ENCODE results near the gene STYXL2. TPM values are rescaled to one million over a fixed set of nuclear protein-coding genes. Genes with fewer than 3 reads are reported as not detected.
A peak's percentile ranks its signal among the peaks of the same experiment; 100 is the strongest.

STYXL2 gene
- total RNA-seq, 1 donor from 2014 or later: 0.06 TPM

DNA sequence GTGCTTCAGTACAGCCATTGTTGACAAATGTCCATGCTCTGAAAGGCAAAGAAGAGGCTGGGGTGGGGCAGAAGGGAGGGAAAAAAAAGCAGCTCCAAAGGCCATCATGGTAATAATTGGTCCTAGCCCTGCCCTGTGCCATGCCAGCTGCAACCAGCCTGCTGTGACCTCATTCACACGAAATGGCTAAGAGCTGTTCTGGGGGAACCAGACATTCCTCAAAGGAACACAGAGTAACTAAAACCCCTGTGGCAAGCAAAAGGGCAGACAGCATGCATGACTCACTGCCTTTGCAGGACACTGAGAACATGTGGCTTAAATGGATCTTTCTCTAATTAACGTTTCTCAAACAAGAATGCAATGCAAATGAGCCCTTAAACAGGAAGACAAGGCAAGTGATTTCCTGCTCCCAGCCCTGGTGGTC lies 42.3 kb downstream of the STYXL2 start:
- Histone ChIP-seq H3K9me3 (ENCODE audit: low read depth) (no peaks in the 10 kb centered on the region), H3K79me2 (ENCODE audit: low read depth) (no peaks in the 10 kb centered on the region), H3K4me1 (peaks cover 46% of the 10 kb centered on the region), H3K36me3 (no peaks in the 10 kb centered on the region), H3K27ac (no peak overlapping the region), H3K27me3 (no peaks in the 10 kb centered on the region), H3K4me3 (no peak overlapping the region), H3K4me2 (peak overlapping the region; percentile 24), H2AFZ (replicated peaks) (no peak overlapping the region), H3K9ac (no peak overlapping the region), H4K20me1 (ENCODE audit: low read depth) (no peaks in the 10 kb centered on the region), H3F3A (ENCODE audit: low read depth) (peaks cover 39% of the 10 kb centered on the region)
- H3K4me3 Mint-ChIP-seq: no peak overlapping the region
- no peaks in the 10 kb centered on the region for H3K36me3 Mint-ChIP-seq
- H3K9me3 Mint-ChIP-seq: peaks cover 2% of the 10 kb centered on the region
- H3K27me3 Mint-ChIP-seq (ENCODE audit: insufficient read depth, low read depth): no peaks in the 10 kb centered on the region
- H3K4me1 Mint-ChIP-seq: peaks cover 49% of the 10 kb centered on the region
- no peak overlapping the region for H3K27ac Mint-ChIP-seq
- DNase-seq (ENCODE audit: low spot score): peak; percentile 47
- TF ChIP-seq, protein P1, sequence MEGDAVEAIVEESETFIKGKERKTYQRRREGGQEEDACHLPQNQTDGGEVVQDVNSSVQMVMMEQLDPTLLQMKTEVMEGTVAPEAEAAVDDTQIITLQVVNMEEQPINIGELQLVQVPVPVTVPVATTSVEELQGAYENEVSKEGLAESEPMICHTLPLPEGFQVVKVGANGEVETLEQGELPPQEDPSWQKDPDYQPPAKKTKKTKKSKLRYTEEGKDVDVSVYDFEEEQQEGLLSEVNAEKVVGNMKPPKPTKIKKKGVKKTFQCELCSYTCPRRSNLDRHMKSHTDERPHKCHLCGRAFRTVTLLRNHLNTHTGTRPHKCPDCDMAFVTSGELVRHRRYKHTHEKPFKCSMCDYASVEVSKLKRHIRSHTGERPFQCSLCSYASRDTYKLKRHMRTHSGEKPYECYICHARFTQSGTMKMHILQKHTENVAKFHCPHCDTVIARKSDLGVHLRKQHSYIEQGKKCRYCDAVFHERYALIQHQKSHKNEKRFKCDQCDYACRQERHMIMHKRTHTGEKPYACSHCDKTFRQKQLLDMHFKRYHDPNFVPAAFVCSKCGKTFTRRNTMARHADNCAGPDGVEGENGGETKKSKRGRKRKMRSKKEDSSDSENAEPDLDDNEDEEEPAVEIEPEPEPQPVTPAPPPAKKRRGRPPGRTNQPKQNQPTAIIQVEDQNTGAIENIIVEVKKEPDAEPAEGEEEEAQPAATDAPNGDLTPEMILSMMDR (IDR thresholded peaks at IDR 0.05): no peak
- TF ChIP-seq EZH2 (IDR thresholded peaks at IDR 0.05) (no peak), EZH2phosphoT487 (IDR thresholded peaks at IDR 0.05) (no peak)

DNA sequence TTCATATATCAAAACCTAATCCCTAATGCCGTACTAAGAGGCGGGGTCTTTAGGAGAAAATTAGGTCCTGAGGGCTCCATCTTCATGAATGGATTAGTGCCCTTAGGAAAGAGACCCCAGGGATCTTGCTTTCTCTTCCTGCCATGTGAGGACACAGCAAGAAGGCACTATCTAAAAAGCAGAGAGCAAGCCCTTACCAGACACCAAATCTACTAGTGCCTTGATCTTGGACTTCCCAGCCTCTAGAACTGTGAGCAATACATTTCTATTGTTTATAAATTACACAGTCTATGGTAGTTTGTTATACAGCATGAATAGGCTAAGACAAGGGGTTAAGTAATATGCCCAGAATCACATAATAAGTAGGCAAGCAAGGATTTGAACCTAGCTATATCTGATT lies 42.9 kb downstream of the STYXL2 start:
- Histone ChIP-seq H3K27me3 (no peaks in the 10 kb centered on the region), H3K9me3 (ENCODE audit: low read depth) (no peaks in the 10 kb centered on the region), H3K4me2 (peak overlapping the region; percentile 53), H3K36me3 (no peaks in the 10 kb centered on the region), H4K20me1 (ENCODE audit: low read depth) (no peaks in the 10 kb centered on the region), H3K4me3 (no peak overlapping the region), H3K27ac (no peak overlapping the region), H3F3A (ENCODE audit: low read depth) (peaks cover 39% of the 10 kb centered on the region), H2AFZ (replicated peaks) (no peak overlapping the region), H3K79me2 (ENCODE audit: low read depth) (no peaks in the 10 kb centered on the region), H3K4me1 (peaks cover 46% of the 10 kb centered on the region), H3K9ac (no peak overlapping the region)
- Mint-ChIP-seq H3K4me3 (peak overlapping the region; percentile 62), H3K36me3 (peaks cover 2% of the 10 kb centered on the region), H3K27me3 (ENCODE audit: insufficient read depth, low read depth) (no peaks in the 10 kb centered on the region), H3K9me3 (peaks cover 4% of the 10 kb centered on the region), H3K4me1 (peaks cover 45% of the 10 kb centered on the region), H3K27ac (peak overlapping the region; percentile 93)
- no peak for TF ChIP-seq EZH2phosphoT487 (IDR thresholded peaks at IDR 0.05)
- TF ChIP-seq EZH2 (IDR thresholded peaks at IDR 0.05): no peak
- TF ChIP-seq, protein P1 (IDR thresholded peaks at IDR 0.05): no peak
- no peak for DNase-seq (ENCODE audit: low spot score)

DNA sequence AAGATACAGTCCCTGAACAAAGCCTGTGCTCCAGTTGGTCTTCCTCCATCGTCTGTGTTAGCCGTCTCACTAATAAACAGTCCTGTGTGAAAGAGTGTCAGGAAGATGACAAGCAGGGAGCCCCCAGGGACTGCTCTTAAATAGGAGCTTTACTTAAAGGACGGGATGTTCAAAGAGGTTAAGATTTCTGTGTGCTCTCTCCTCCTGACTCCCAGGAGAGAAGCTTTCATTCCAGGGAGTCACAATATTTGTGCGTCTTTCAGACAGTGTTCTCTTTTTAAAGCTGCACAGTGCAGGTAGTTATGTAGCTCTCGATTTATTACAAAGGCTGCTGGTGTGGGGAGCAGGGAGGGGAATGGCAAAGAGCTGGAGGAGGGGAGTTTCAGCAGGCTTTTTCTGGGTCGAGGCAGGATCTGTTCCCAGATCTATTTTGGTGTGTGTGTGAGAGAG lies 43.5 kb downstream of the STYXL2 start:
- Histone ChIP-seq H3K9me3 (ENCODE audit: low read depth) (no peaks in the 10 kb centered on the region), H3K4me3 (no peak overlapping the region), H3K9ac (no peak overlapping the region), H3K27me3 (no peaks in the 10 kb centered on the region), H3F3A (ENCODE audit: low read depth) (peaks cover 39% of the 10 kb centered on the region), H3K4me2 (peak overlapping the region; percentile 53), H2AFZ (replicated peaks) (peak overlapping the region; percentile 72), H3K4me1 (peaks cover 46% of the 10 kb centered on the region), H3K36me3 (no peaks in the 10 kb centered on the region), H3K27ac (peak overlapping the region; percentile 62), H4K20me1 (ENCODE audit: low read depth) (no peaks in the 10 kb centered on the region), H3K79me2 (ENCODE audit: low read depth) (no peaks in the 10 kb centered on the region)
- Mint-ChIP-seq H3K4me3 (peak overlapping the region; percentile 62), H3K4me1 (peaks cover 41% of the 10 kb centered on the region), H3K9me3 (peaks cover 5% of the 10 kb centered on the region), H3K27me3 (ENCODE audit: insufficient read depth, low read depth) (no peaks in the 10 kb centered on the region), H3K36me3 (peaks cover 3% of the 10 kb centered on the region), H3K27ac (peak overlapping the region; percentile 93)
- DNase-seq (ENCODE audit: low spot score): peak; percentile 21
- TF ChIP-seq EZH2phosphoT487 (IDR thresholded peaks at IDR 0.05) (no peak), EZH2 (IDR thresholded peaks at IDR 0.05) (no peak)
- TF ChIP-seq, protein P1 (IDR thresholded peaks at IDR 0.05): no peak
